HepG2 (cell line): ENCODE data around the gene MED15. TPM values are rescaled to one million over a fixed set of nuclear protein-coding genes. Genes with fewer than 3 reads are reported as not detected.

Experiments
- ATAC-seq: fragments of 200-7000 bp; cut with Tn5 transposase; 3 replicates; pipeline ENCODE4 v1.9.1; 2020; ENCODE audit warnings: mild to moderate bottlenecking, moderate library complexity
- BruUV-seq: library from RNA; stranded (reverse); fragments of 400-500 nt; replicated peaks from 2 replicates; lab custom pipeline; 2021; lab: Mats Ljungman, UMichigan
- CTCF ChIA-PET: fragments of 300-600 bp; formaldehyde crosslinking; extraction: SDS; loops from one replicate; lab custom pipeline; 2021; ENCODE audit warnings: low total read pairs, inconsistent platforms, low intra/inter-chr PET ratio; lab: Yijun Ruan, JAX
- POLR2A ChIA-PET: fragments of 350-600 bp; sonication (Branson Sonifier 250); formaldehyde crosslinking; loops from one replicate; lab custom pipeline; 2020; ENCODE audit warnings: antibody characterized with exemption, inconsistent platforms; lab: Yijun Ruan, JAX
- DNase-seq: peaks from one replicate; pipeline ENCODE4 v3.0.0-alpha.2; 2015; ENCODE audit warnings: low spot score
- FAIRE-seq: peaks from 3 replicates; lab custom pipeline; 2011; peaks lifted over from hg19 to GRCh38; lab: Jason Lieb, UNC
- H2AFZ ChIP-seq: one replicate; pipeline ENCODE4 v1.6.1; 2011; ENCODE audit warnings: low read length, inconsistent platforms
- H3K27ac ChIP-seq: fragments of 300-600 bp; 3 replicates; pipeline ENCODE4 v1.8.0; 2011; ENCODE audit warnings: mixed run types, mild to moderate bottlenecking, mixed read lengths, low read length, inconsistent platforms; ENCODE audit not compliant: insufficient read depth; ENCODE audit errors: extremely low read length
- H3K27me3 ChIP-seq, 2 experiments: fragments of 200-600 bp in 1 of 2; 2 replicates in 1 of 2; 3 replicates in 1 of 2; pipeline versions ENCODE4 v1.6.0 to v1.8.0; 2011; ENCODE audit warnings: low read length in 2 of 2, mild to moderate bottlenecking in 2 of 2, moderate library complexity in 2 of 2, inconsistent platforms in 1 of 2; ENCODE audit not compliant: insufficient read depth in 2 of 2, control insufficient read depth in 1 of 2
- H3K36me3 ChIP-seq, 2 experiments: fragments of 200-600 bp in 1 of 2; replicated peaks in 1 of 2; 2 replicates in 1 of 2; 3 replicates in 1 of 2; pipeline versions ENCODE4 v1.5.1 to v1.8.0; 2011; ENCODE audit warnings: low read length in 2 of 2, inconsistent platforms in 1 of 2; ENCODE audit not compliant: insufficient read depth in 2 of 2, control insufficient read depth in 1 of 2
- H3K4me1 ChIP-seq: 2 replicates; pipeline ENCODE4 v1.5.1; 2012; ENCODE audit warnings: low read length, inconsistent platforms; ENCODE audit not compliant: insufficient read depth
- H3K4me2 ChIP-seq: 2 replicates; pipeline ENCODE4 v1.6.0; 2011; ENCODE audit warnings: low read depth, low read length, inconsistent platforms
- H3K4me3 ChIP-seq, 3 experiments: fragments of 200-600 bp in 1 of 3; sonication (generic), shearing (Covaris generic) in 1 of 3; replicated peaks in 1 of 3; 2 replicates each; pipeline ENCODE4 v1.5.1; 2011 to 2016; ENCODE audit warnings: low read length in 3 of 3, inconsistent platforms in 2 of 3, low read depth in 2 of 3, mild to moderate bottlenecking in 2 of 3, control low read depth in 1 of 3, mixed read lengths in 1 of 3; ENCODE audit not compliant: insufficient read depth in 1 of 3
- H3K79me2 ChIP-seq: one replicate; pipeline ENCODE4 v1.6.1; 2011; ENCODE audit warnings: low read length, inconsistent platforms; ENCODE audit not compliant: insufficient read depth
- H3K9ac ChIP-seq: 2 replicates; pipeline ENCODE4 v1.6.0; 2011; ENCODE audit warnings: mild to moderate bottlenecking, low read depth, low read length, inconsistent platforms; ENCODE audit not compliant: insufficient read depth
- H3K9me3 ChIP-seq: 2 replicates; pipeline ENCODE4 v1.5.1; 2012; ENCODE audit warnings: mild to moderate bottlenecking, low read length
- H4K20me1 ChIP-seq: 2 replicates; pipeline ENCODE4 v1.6.0; 2011; ENCODE audit warnings: inconsistent platforms, mild to moderate bottlenecking, low read length, moderate library complexity; ENCODE audit not compliant: insufficient read depth
- CCDC6 ChIP-seq: sonication (generic); formaldehyde crosslinking; IDR thresholded peaks from 2 replicates; pipeline ENCODE4 v1.8.1; 2022; ENCODE audit warnings: mild to moderate bottlenecking, missing genetic modification reagents, moderate library complexity
- CENPX ChIP-seq: sonication (generic); formaldehyde crosslinking; IDR thresholded peaks from 2 replicates; pipeline ENCODE4 v1.9.0; 2021; ENCODE audit warnings: mild to moderate bottlenecking, missing genetic modification reagents, moderate library complexity
- KAT8 ChIP-seq: IDR thresholded peaks from 2 replicates; pipeline ENCODE4 v1.6.1; 2016; ENCODE audit warnings: missing genetic modification reagents, missing compliant biosample characterization
- PCBP1 ChIP-seq: fragments of 200-400 bp; formaldehyde crosslinking; IDR thresholded peaks from 2 replicates; pipeline ENCODE4 v1.6.1; 2017; ENCODE audit warnings: mild to moderate bottlenecking, low read depth, low read length, borderline replicate concordance
- SIN3B ChIP-seq: fragments of 150-350 bp; IDR thresholded peaks from 2 replicates; pipeline ENCODE4 v1.6.1; 2014; ENCODE audit warnings: low read length
- ZNF724P ChIP-seq: sonication (generic); formaldehyde crosslinking; IDR thresholded peaks from 2 replicates; pipeline ENCODE4 v1.8.0; 2022; ENCODE audit warnings: missing genetic modification reagents, borderline replicate concordance
- WGBS: methylation state at CpG from one replicate; pipeline ENCODE4 v1.1.6; 2017; ENCODE audit warnings: low lambda C conversion rate; 5-methylcytosine and 5-hydroxymethylcytosine counted together
- in situ Hi-C: cut with HindIII; loops from 2 replicates; pipeline ENCODE4 v1.10.0; 2017; ENCODE audit warnings: low pct_unique_long_range_greater_than_20kb; ENCODE audit not compliant: extremely low pct_ligation_motif_present
- intact Hi-C: fragments of 100-400 bp; cut with micrococcal nuclease; formaldehyde crosslinking; loops from one replicate; pipeline ENCODE4 v1.10.0; 2022; ENCODE audit not compliant: unreplicated experiment
- polyA plus RNA-seq, 8 experiments: library from polyadenylated mRNA; depleted of rRNA in 3 of 8; stranded (reverse) in 7 of 8; unstranded in 1 of 8; fragments of >200 nt; fragmentation: Illumina TruSeq in 4 of 8; extraction: Trizol in 4 of 8; gene quantifications; 2 replicates each; pipeline versions ENCODE4 v1.2.1 to v1.2.3, GENCODE V29; 2011 to 2016; ENCODE audit warnings: low read depth in 4 of 8, missing spikeins in 1 of 8, mixed read lengths in 1 of 8; ENCODE audit not compliant: insufficient read depth in 1 of 8
- total RNA-seq, 5 experiments: library from RNA; depleted of rRNA; stranded (reverse); fragments of >200 nt; fragmentation: Illumina TruSeq; extraction: Trizol; gene quantifications; 2 replicates each; pipeline ENCODE4 v1.2.3, GENCODE V29; 2016; ENCODE audit warnings: low read depth in 1 of 5
- TF ChIP-seq, protein P1 (sequence below): sonication (generic); formaldehyde crosslinking; IDR thresholded peaks from 2 replicates; pipeline ENCODE4 v1.4.0; 2020; ENCODE audit warnings: missing genetic modification reagents; ENCODE audit errors: not compliant biosample characterization
- TF ChIP-seq, protein P2 (sequence below): sonication (generic); formaldehyde crosslinking; IDR thresholded peaks from 2 replicates; pipeline ENCODE4 v1.4.0; 2020; ENCODE audit warnings: missing genetic modification reagents, borderline replicate concordance
- TF ChIP-seq, protein P3 (sequence below): sonication (generic); formaldehyde crosslinking; conservative IDR thresholded peaks from 2 replicates; pipeline ENCODE4 v1.4.0; 2020; ENCODE audit warnings: mild to moderate bottlenecking, missing genetic modification reagents, moderate library complexity
- TF ChIP-seq, protein P4 (sequence below): sonication (generic); formaldehyde crosslinking; IDR thresholded peaks from 2 replicates; pipeline ENCODE4 v1.8.1; 2023; ENCODE audit warnings: missing genetic modification reagents, mild to moderate bottlenecking, borderline replicate concordance

The MED15 gene
- total and polyA plus RNA-seq, 2 of the 13 experiments (the other 11 are each of a cell fraction or from before 2014, with no cell fraction given) = 14.3 to 27.0 TPM

DNA sequence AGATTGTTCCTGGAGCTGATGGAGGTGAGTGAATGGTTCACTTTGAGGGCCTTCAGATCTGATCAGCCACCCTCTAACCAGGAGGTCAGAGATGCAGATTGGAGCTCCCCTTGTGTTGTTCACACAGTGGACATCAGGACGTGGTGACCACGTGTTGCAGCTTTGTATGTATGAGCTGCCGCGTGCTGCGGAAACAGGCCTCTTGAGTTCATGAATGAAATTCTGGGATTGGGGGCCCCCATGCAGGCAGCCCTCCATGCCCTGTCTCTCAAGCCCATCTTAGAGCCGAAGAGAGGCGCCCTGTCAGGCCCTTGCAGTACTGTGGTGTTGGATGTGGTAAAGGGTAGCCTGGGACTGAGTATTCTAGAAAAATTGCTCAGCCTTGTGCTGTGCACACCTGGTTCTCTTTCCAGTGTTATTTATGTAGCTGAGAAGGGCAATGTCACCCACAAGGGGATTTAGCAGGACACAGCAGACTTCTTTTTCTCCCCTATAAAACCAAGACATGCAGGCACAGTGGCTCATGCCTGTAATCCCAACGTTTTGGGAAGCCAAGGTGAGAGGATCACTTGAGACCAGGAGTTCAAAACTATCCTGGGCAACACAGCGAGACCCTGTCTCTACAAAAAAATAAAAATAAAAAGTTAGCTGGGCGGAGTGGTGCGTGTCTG lies 64.9 kb downstream of the MED15 start:
- DNase-seq (no peak), ATAC-seq (no peak), FAIRE-seq (no peak)
- H3K4me1 ChIP-seq = no peaks in the 10 kb centered on the region
- no peak overlapping the region for H2AFZ ChIP-seq
- H3K27me3 ChIP-seq = no peaks in the 10 kb centered on the region
- H3K4me2 ChIP-seq = no peak overlapping the region
- no peak overlapping the region for H3K27ac ChIP-seq
- ChIA-PET POLR2A (no interaction called here), CTCF (no interaction called here)
- H3K9ac ChIP-seq = no peak overlapping the region
- peaks cover 3% of the 10 kb centered on the region; the same call in 1 of the 2 replicates for H4K20me1 ChIP-seq
- H3K79me2 ChIP-seq = no peaks in the 10 kb centered on the region
- in situ Hi-C loops (loop anchor here (10.0 kb wide), 2 partner anchors 63 to 157 kb away; no protein-coding TSS in a partner anchor), intact Hi-C loops (no loop called here)
- no peak overlapping the region for H3K4me3 ChIP-seq
- peaks cover 51 to 87% of the 10 kb centered on the region in 2 experiments for H3K36me3 ChIP-seq
- H3K9me3 ChIP-seq = no peaks in the 10 kb centered on the region
- TSS peak; percentile 34 for BruUV-seq
- TF ChIP-seq, protein P1, sequence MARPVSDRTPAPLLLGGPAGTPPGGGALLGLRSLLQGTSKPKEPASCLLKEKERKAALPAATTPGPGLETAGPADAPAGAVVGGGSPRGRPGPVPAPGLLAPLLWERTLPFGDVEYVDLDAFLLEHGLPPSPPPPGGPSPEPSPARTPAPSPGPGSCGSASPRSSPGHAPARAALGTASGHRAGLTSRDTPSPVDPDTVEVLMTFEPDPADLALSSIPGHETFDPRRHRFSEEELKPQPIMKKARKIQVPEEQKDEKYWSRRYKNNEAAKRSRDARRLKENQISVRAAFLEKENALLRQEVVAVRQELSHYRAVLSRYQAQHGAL = no peak
- TF ChIP-seq CCDC6 (CRISPR knock-in tag) (no peak), CENPX (CRISPR knock-in tag) (no peak), SIN3B (no peak), ZNF724P (CRISPR knock-in tag) (no peak), KAT8 (CRISPR knock-in tag) (no peak), PCBP1 (no peak)
- TF ChIP-seq, protein P2, sequence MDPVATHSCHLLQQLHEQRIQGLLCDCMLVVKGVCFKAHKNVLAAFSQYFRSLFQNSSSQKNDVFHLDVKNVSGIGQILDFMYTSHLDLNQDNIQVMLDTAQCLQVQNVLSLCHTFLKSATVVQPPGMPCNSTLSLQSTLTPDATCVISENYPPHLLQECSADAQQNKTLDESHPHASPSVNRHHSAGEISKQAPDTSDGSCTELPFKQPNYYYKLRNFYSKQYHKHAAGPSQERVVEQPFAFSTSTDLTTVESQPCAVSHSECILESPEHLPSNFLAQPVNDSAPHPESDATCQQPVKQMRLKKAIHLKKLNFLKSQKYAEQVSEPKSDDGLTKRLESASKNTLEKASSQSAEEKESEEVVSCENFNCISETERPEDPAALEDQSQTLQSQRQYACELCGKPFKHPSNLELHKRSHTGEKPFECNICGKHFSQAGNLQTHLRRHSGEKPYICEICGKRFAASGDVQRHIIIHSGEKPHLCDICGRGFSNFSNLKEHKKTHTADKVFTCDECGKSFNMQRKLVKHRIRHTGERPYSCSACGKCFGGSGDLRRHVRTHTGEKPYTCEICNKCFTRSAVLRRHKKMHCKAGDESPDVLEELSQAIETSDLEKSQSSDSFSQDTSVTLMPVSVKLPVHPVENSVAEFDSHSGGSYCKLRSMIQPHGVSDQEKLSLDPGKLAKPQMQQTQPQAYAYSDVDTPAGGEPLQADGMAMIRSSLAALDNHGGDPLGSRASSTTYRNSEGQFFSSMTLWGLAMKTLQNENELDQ (CRISPR knock-in tag) = no peak
- TF ChIP-seq, protein P3, sequence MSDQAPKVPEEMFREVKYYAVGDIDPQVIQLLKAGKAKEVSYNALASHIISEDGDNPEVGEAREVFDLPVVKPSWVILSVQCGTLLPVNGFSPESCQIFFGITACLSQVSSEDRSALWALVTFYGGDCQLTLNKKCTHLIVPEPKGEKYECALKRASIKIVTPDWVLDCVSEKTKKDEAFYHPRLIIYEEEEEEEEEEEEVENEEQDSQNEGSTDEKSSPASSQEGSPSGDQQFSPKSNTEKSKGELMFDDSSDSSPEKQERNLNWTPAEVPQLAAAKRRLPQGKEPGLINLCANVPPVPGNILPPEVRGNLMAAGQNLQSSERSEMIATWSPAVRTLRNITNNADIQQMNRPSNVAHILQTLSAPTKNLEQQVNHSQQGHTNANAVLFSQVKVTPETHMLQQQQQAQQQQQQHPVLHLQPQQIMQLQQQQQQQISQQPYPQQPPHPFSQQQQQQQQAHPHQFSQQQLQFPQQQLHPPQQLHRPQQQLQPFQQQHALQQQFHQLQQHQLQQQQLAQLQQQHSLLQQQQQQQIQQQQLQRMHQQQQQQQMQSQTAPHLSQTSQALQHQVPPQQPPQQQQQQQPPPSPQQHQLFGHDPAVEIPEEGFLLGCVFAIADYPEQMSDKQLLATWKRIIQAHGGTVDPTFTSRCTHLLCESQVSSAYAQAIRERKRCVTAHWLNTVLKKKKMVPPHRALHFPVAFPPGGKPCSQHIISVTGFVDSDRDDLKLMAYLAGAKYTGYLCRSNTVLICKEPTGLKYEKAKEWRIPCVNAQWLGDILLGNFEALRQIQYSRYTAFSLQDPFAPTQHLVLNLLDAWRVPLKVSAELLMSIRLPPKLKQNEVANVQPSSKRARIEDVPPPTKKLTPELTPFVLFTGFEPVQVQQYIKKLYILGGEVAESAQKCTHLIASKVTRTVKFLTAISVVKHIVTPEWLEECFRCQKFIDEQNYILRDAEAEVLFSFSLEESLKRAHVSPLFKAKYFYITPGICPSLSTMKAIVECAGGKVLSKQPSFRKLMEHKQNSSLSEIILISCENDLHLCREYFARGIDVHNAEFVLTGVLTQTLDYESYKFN (CRISPR knock-in tag) = no peak
- TF ChIP-seq, protein P4, sequence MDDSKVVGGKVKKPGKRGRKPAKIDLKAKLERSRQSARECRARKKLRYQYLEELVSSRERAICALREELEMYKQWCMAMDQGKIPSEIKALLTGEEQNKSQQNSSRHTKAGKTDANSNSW (CRISPR knock-in tag) = no peak
- 92% methylated on average over 4 of the region's 11 CpGs for WGBS
